GM21825 (cell line): ENCODE data around the gene ZNF366.
A peak's percentile ranks its signal among the peaks of the same experiment; 100 is the strongest.

Experiments used
- ATAC-seq: cut with Tn5 transposase; IDR thresholded peaks from one replicate; pipeline ENCODE4 v1.9.1; 2021; ENCODE audit warnings: mild to moderate bottlenecking, moderate library complexity; ENCODE audit not compliant: unreplicated experiment

ZNF366 gene

DNA sequence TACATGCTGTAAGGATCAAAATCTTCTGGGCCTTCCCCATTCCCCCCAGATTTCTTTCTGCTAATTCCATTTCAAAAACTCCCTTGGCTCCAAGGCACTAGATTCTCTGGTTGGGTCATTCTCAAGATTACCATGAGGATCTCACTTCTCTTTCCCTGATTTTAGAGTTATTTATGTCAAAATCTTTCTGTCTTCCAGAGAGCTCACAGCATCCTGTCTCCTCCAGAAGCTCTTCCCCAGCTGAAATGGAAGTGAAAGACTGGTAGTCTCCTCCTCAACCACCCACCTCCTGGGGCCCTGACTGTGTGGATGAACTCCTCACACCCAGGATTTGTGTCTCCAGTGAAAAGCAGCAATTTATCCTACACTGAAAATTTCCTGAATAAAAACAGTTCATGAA, 11.9 kb upstream of the ZNF366 start:
- ATAC-seq = no peak

DNA sequence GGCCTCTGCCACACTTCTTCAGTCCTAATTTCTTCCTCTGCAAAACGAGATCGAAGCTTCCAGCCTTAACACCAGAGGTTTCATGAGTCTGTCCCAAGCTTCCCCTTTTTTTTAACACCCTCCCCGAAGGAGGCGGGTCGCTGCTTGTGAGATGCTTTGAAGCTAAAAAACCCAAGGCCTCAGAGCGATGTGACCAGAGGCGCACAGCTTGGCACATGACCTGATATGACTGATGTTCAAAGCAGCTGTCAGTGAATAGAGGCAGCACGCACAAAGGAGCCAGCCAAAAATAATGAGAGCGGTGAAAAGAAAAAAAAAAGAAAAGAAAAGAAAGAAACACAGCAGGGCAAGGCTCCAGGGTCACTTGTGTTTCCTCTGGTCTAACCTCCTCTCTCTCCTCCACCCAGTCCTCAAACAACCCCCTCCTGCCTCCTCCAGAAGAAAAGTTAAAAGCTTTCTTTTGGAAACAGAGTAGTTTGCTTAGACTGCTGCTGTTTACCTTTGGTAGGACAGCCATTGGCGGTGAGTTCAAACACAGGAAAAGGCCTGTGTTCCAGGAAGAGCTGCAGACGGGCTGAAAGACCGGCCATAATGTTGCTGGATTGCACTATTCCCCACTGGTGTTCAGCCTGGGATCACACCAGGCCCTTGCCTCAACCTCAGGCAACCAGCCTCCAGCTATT, 10.9 kb upstream of the ZNF366 start:
- ATAC-seq = no peak

GRCh38 chr5:72516916-72517315, 9.7 kb upstream of the ZNF366 start:
- ATAC-seq = no peak

DNA sequence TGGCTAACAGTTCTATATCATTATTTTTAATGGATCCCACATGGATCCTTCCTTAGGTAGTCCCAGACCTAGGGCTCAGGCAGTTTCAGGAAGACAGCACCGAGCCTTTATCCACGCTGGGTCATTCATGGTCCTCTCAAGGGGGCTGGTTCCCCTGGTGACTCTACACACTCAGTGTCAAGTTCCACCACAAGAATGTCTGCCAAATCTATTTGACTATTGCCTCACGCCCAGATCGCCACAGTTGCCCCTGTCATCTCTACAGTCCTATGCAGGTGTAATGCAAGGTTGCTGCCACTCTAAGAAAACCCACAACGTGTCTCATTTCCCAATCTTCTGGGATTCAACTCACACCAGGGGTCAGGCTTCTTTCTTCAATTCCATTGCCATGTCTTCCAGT, 8.0 kb upstream of the ZNF366 start:
- ATAC-seq = no peak

- ATAC-seq = no peak
These were observed 5.3 kb upstream of the ZNF366 start for GRCh38 chr5:72512593-72512860.

- ATAC-seq = no peak
These were observed 4.8 kb upstream of the ZNF366 start for GRCh38 chr5:72511774-72512592.

DNA sequence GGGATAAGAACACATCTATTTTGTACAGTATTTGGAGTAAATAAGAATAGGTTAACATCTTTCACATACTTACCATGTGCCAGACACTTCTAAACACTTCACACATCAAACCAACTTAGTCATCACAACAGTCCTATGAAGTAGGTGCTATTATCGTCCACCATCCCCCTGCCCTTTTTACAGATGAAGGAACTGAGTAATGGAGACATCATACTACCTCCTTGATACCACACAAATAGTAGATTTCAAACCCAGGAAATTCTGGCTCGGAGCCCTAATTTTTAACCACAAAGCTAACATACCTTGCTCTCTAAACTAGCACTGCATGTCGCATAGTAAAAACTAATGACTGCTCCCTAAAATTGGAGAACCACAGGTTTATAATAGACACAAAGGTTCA, 4.2 kb upstream of the ZNF366 start:
- no peak for ATAC-seq

DNA sequence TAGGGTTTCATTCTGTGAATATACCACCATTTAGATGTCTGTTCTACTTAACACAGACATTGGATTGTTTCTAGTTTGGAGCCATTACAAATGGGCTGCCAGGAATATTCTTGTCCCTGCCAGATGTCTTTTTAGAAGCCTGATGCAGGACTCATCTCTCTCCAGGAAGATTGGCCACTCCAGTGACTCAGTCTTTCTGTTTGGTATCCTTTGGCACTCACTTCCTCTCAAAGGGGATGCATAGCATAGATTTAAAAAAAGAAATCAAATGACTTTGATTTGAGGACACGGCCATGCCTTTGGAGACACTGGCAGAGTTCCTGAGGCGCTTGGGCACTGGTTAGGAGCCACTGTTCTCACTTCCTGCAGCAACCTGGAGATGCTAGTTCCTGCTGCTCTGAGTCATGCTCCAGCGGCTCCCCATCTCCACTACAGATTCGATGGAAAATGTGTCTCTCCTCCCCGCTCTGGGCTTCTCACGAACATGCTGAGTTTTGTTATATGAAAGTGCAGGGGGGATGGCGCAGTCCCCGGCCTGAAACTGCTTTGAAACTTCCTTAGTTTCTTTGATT, 3.5 kb upstream of the ZNF366 start:
- no peak for ATAC-seq

- no peak for ATAC-seq
These were observed 2.2 kb upstream of the ZNF366 start for GRCh38 chr5:72509401-72509800.

DNA sequence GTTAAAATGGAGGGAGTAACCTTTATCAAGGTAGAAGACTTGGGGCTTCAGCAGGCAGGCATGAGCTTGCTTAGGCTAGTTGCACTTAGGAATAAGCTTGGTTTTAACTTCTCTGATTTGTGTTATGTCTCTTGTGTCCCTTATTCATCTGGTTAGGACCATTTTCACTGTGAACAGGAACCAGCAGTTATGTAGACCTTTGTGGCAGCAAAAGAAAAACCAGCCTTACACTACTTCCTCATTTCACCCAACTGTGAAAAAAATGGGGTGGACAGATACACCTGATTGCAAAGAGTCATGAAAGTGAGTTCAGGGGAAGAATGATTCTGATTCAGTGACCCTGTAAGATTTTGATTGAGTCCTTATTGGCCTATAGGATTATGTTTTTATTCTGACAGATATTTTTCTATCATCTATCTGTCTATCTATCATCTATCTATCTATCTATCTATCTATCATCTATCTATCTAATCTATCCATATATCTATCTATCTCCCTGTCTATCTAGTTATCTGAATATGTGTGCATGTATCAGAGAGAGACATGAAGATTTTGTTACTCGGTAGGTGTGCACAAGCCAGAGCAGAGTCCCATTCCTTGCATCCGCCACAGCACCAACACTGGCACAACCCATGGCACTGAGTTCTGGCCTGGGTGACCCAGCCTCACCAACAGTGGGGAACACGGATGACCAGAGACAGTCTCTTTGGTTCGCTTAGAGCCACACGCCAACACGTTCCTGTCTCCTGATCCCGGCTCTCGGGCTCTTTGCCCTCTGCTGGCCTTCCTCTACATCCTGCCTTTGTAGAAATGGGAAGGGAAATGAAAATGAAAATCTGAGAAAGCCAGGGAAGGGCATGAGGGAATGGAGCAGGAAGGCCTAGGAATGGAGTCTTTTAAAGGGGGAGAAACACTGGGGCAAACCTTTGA, 1.3 kb upstream of the ZNF366 start:
- ATAC-seq = peak; percentile 82

DNA sequence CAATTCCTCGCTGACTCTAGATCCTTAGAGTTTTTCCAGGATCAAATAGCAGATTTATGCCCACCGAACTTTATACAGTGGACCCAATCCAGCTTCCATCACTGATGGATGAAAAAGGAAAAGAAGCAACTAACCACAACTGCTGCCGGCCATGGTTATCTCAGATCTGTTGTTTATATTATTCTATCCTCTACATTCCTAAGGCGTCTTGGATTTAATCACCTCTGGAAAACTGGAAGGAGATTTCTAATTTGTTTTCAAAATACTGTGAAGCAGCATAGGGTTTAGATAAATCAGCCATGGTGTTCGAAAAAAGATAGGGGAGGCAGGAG, 663 bp upstream of the ZNF366 start:
- no peak for ATAC-seq

- ATAC-seq = no peak
These were observed 1.1 kb downstream of the ZNF366 start for GRCh38 chr5:72506158-72506549.

DNA sequence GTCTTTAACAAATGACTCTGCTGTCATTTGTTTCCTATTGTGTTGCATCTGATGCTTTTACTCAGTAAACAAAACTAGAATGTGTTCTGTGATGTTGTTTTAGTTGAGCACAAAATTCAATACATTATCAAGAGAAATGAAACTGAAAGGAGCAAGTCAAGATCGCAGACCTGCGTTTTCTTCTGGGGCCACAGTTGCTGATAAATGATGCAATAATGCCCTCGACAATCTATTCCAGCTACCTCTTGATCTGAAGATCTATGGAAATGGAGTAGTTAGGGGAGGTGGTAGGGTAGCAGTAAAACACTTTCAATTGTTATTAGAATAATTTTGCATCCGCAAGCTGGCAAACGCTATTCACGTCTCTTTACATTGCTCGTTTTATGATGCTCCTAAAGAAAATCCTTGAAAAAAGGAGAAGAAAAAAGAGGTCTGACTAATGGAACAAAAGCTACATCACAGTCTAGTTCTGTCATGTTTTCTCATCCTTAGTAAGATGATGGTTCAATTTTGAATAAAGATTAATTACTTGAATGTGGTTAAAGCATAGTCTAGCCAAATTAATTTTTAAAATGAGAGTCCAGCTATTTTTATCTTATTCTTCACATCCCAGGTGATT, 1.6 kb downstream of the ZNF366 start:
- ATAC-seq = no peak

DNA sequence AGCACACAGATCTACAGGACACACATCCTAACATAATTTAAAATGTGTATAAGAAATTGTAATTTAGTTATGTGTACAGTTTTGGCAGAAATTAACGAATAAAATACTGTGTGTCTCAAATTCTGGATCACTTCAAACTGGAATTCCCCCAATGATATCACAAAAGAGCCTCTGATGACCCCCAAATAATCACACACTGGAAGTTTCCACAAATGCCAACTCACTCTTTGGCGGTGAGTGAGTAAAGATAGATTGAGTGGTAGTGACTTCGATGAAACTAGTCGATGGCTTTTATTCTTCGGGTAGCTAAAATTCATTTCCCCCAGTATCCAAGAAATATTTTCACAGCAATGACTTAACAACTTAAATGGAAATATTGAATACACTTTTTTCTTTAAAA, 2.2 kb downstream of the ZNF366 start:
- no peak for ATAC-seq

GRCh38 chr5:72503888-72504491, 3.2 kb downstream of the ZNF366 start:
- no peak for ATAC-seq

DNA sequence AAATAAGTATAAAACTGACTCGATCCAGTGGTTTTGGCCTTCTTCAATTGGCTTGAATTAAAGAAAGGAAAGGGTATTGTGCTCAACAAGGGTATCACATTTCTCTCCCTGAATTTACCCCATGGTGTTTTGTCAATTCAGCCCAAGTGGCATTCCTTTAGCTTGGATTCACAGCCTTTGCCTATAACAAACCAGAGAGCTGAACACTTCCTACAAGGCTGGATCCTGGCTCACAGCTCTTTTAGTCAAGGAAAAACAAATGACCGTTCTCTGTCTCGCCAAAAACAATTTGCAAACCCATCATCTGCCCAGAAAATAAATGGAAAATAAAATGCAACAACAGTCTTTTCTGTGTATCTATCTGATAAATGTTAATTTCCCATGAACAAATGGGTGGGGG, 5.7 kb downstream of the ZNF366 start:
- ATAC-seq = no peak

GRCh38 chr5:72499730-72500129, 7.5 kb downstream of the ZNF366 start:
- ATAC-seq = no peak

GRCh38 chr5:72499090-72499489, 8.1 kb downstream of the ZNF366 start:
- ATAC-seq = no peak

DNA sequence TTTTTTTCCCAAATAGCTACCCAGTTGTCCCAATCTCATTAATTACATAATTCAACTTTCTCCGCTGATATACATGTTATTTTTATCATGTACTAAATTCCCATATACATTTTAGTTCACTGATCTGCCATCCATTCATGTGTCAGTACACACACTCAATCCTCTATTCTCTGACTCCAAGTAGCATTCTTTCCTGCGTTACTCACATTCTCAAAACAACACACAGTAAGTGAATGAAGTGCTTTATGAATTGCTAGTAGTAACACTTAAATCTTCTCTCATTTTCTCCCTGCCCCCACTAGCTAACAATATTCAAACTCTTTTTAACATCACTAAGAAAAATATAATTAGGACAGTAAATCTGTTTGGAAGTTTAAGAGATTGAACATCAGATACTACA, 8.9 kb downstream of the ZNF366 start:
- no peak for ATAC-seq

- ATAC-seq = no peak
These were observed 9.4 kb downstream of the ZNF366 start for GRCh38 chr5:72497823-72498222.

GRCh38 chr5:72495410-72495809, 11.8 kb downstream of the ZNF366 start:
- ATAC-seq = no peak
